Measurements from ENCODE around the gene RAB5A.

GRCh38 chr3:20008646-20009045, 61.7 kb downstream of the RAB5A start:
- TF ChIP-seq, protein P1, sequence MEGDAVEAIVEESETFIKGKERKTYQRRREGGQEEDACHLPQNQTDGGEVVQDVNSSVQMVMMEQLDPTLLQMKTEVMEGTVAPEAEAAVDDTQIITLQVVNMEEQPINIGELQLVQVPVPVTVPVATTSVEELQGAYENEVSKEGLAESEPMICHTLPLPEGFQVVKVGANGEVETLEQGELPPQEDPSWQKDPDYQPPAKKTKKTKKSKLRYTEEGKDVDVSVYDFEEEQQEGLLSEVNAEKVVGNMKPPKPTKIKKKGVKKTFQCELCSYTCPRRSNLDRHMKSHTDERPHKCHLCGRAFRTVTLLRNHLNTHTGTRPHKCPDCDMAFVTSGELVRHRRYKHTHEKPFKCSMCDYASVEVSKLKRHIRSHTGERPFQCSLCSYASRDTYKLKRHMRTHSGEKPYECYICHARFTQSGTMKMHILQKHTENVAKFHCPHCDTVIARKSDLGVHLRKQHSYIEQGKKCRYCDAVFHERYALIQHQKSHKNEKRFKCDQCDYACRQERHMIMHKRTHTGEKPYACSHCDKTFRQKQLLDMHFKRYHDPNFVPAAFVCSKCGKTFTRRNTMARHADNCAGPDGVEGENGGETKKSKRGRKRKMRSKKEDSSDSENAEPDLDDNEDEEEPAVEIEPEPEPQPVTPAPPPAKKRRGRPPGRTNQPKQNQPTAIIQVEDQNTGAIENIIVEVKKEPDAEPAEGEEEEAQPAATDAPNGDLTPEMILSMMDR (IDR thresholded peaks at IDR 0.05) = no peak
- TF ChIP-seq SIN3A (IDR thresholded peaks at IDR 0.05; ENCODE audit: borderline replicate concordance, low read depth, low read length) = no peak
- no peak for TF ChIP-seq PBX3 (IDR thresholded peaks at IDR 0.05)
- TF ChIP-seq MAX (IDR thresholded peaks at IDR 0.05; ENCODE audit: low read depth) = no peak
- no peak for TF ChIP-seq RXRA (IDR thresholded peaks at IDR 0.05; ENCODE audit: borderline replicate concordance, low read depth)
- TF ChIP-seq FOSL2 (IDR thresholded peaks at IDR 0.05; ENCODE audit: borderline replicate concordance, low read depth) = no peak
- no peak for TF ChIP-seq NRF1 (IDR thresholded peaks at IDR 0.05; ENCODE audit: low read depth, low read length)

Measured in SK-N-SH (cell line).